Activated CD4-positive, alpha-beta T cell treated with anti-CD3 and anti-CD28 coated beads, Interleukin-2, amount 50 U/mL, for 1 hour (primary cell): ENCODE results near the gene PCGF5.
"Not testable (repeated sequence)": the region's sequence is repeated elsewhere in the genome, so short reads cannot be mapped to it uniquely, and the experiment has no call there.

Source experiments
- DNase-seq: peaks from one replicate; pipeline ENCODE4 v3.0.0-alpha.2; 2020

Gene PCGF5

DNA sequence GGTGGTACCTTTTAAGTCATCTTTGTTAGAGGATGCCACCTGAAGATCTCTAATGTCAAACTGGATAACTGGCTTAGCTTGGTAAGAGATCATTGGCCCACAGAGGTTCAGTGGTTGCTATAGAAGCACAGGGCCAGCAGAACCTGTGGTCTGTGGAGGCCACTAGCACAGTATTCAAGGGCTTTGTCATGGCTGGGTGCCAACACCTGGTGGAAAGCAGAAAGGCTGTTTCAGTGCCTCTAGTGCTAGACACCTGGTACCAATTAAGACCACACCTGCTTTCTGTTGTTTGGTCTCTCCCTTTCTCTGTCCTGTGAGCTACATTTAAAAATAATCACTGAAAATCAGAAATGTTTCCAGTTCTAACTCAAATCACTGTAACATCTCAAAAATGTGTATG is 10.0 kb upstream of the PCGF5 start:
- DNase-seq: peak; percentile 34

- no peak for DNase-seq
Observed at GRCh38 chr10:91211675-91212074, 8.8 kb upstream of the PCGF5 start.

DNA sequence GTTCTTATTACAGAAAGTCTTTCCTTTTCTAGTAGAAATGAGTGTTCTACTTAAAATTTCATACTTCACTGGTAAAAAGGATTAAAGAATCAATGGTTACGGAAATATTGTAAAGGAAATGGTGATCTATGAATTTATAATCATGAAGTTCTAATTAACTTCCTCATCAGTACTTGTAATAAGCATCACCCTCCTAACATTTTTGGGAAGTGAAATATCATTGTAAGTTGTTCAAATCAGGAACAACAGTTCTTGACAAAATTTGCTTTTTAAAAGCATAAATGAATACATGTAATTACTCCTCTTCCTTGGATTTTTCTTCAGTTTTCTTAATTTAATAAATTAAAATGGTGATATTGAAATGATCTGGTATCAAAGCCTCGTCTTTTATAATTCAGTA is 5.6 kb upstream of the PCGF5 start:
- no peak for DNase-seq

GRCh38 chr10:91215384-91215783 is 5.1 kb upstream of the PCGF5 start:
- no peak for DNase-seq

- no peak for DNase-seq
Observed at GRCh38 chr10:91219371-91220193, 881 bp upstream of the PCGF5 start.

DNA sequence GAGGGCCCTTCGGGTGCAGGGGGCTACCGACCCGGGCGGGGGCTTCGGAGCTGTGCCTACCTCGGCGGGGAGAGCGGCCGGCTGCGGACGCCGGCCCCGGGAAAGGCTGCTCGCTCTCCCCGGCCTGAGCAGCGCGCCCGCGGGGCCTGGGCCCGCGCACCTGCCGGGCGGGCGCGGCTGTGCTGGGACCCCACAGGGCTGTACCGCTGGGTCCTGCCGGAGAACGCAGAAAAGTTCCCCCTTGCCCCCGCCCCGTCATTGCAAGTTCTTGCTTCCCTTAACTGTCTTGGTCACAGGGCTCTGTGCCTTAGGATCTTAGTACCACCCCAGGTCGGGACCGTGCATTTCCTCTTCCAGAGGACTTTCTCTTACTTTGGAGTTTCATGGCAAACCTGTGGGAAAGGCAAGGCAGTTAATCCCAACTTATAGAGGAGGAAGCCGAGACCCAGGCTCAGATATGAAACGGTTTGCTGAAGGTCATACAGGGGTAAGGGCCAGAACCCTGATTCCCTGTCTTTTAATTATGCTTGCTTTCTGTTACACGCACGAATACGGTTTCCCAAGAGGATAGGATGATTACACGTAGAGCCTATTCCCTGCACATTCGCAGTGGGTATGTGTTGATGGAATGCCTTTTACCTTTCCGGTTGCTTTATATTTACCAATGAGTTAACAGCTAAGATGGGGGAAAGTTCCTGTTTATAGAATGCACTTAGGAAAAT is 652 bp downstream of the PCGF5 start:
- peak; percentile 18 for DNase-seq

DNA sequence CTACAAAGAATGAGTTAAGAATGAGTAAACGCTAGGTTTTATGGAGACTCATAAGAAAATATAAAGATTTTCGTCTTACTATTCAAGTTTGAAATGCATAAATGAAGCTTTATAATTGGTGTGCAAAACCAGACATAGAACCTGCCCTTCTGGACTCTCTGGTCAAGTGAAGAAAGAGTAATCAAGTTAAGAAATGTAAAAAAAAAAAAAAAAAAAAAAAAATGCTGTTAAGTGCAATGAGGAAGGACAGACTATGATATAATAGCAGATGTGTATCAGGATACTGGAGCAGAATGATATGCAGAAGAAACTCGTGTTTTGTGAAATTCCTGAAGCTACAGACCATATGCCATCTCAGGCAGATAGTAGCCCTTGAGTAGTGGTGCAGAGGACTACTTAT is 5.6 kb downstream of the PCGF5 start:
- no peak for DNase-seq

DNA sequence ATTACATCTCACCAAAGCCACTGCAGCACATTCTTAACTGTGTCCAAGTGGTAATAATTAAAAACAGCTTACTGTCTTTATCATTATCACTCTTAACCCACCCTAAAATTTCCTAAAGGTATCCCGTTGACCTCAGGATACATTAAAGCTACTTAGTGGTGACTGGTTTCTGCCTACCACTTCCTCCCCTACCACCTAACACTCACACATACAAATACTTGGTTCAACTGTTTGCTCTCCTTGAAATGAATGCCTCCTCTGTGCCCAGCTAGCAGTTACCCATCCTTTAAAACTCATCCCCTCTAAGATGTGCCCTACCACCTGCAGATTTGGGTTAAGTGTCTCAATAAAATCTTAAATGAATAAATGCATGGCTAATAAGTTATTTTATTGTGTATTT is 7.1 kb downstream of the PCGF5 start:
- no peak for DNase-seq

DNA sequence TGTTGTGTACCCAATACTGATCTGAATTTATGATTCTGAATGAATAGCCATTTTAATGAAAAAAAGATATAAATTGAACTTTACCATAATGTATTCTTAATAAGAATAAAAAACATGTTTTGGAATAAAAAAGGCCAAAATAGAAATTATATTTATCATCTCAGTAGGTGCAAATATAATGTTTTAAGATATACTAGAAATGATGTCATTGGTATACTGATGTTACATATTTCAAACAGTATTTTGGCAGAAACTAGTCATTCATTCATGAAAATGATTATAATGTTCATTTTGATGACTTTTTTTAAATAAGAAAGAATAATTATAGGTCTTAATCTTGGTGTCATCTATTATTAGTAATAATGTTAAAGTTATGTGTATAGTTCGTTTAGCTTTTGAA is 9.2 kb downstream of the PCGF5 start:
- DNase-seq: no peak

DNA sequence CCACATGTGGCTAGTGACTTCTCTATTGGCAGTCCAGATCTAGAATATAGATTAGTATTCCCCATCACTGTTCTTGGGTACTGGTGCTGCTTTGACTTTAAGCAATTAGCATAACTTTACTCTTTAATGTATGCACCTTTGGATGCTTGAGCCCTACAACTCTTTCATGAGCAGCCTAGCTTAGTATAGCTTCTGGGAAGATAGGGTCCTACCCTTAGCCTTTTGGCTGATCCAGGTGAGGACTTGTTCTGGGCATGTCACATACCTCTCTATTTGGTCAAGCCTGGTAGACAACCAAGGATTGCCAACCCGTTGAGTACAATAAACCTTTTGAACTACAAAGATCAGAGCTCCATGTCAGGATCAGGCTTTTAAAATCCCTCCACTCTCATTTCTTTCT is 17.7 kb downstream of the PCGF5 start:
- DNase-seq: no peak

DNA sequence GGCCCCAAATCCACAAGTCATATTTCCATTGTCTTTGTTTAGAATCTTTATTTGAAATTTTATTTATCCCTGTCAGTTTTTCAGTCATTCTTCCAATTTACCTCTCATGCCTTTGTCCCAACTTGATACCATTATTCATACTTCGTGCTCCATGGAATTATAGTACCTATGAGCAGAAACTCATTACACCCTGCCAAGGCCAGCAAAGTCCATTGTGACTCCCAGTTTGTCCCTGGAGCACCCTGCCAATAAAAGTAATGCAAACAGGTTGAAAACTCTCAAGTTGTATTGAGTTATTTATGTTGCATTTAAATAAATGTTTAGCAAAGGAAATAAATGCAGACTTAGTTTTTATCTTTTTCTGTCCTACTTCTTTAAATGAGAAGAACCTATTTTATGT is 19.3 kb downstream of the PCGF5 start:
- DNase-seq: no peak

- no peak for DNase-seq
Observed at GRCh38 chr10:91242940-91243339, 22.5 kb downstream of the PCGF5 start.

DNA sequence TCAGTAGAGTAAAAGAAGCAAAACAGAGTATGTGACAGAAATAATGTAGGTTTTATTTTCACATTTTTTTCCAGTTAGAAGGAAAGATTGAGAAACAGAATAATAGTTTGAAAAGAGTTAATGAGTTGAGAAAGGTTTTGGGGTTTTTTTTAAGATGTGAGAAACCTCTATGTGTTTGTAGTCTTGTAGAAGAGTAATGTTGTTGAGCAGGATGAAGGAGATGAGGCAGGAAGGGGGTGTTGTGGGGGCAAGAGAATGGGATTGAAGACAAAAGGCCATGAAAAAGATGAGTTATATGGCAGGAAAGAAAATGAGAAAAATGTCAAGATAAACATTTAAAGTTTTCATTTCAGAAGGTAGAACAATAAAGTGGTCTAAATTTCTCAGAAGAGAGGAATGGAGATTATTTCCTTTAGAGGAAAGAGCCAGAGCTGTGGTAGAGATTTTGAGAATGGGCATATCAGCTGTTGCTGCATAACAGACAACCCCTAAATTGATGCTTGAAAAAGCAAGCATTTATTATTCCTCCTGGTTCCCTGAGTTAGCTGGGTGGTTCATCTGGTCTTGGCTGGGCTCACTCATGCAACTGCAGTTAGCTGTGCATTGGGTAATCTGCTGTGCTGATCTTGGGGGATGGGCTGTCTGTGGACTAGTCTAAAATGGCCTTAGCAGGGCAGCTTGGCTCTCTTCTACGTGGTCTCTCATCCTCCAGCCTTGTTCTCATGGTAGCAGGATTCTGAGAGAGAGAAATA is 27.1 kb downstream of the PCGF5 start:
- no peak for DNase-seq

- DNase-seq: no peak
Observed at GRCh38 chr10:91249700-91250099, 29.2 kb downstream of the PCGF5 start.

DNA sequence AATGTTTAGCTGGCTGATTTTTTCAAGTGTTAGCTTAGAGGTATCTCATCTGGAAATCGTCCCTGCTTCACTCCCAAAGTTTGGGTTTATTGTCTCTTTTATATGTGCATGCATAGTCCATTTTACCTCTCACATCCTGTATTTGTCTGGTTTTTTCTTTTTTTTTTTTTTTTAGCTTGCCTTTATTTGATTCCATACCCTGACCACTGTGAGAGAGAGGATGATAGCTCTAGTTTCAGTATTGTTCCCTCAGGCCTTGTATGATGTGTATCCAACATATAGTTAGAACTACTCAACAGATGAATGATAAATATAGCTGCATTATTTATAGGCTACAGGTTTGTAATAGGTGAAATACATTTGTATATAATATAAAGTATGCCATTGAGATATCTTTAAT is 29.9 kb downstream of the PCGF5 start:
- no peak for DNase-seq

GRCh38 chr10:91251430-91252056 is 31.1 kb downstream of the PCGF5 start:
- DNase-seq: peak; percentile 43

DNA sequence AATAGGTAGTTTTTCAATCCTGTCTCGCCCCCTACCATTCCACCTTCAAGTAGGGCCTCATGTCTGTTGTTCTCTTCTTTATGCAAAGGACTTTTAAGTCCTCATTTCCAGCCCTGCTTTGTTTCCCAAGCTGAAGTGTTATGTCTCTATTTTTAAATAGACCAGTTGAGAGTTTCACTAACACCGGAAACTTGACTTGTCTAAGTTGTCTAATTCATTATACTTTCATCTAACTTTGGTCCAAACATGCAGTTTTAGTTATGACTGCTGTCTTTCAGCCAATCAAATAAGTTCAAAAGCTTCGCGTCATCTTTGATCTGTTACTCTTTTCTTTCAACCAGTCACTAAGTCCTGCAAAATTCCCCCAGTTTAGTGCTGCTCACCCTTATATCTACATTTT is 32.8 kb downstream of the PCGF5 start:
- DNase-seq: no peak

- no peak for DNase-seq
Observed at GRCh38 chr10:91257310-91257709, 36.8 kb downstream of the PCGF5 start.

DNA sequence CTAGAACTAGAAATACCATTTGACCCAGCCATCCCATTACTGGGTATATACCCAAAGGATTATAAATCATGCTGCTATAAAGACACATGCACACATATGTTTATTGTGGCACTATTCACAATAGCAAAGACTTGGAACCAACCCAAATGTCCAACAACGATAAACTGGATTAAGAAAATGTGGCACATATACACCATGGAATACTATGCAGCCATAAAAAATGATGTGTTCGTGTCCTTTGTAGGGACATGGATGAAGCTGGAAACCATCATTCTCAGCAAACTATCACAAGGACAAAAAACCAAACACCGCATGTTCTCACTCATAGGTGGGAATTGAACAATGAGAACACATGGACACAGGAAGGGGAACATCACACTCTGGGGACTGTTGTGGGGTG is 40.0 kb downstream of the PCGF5 start:
- DNase-seq: not testable (repeated sequence)

GRCh38 chr10:91271886-91272285 is 51.4 kb downstream of the PCGF5 start:
- no peak for DNase-seq

DNA sequence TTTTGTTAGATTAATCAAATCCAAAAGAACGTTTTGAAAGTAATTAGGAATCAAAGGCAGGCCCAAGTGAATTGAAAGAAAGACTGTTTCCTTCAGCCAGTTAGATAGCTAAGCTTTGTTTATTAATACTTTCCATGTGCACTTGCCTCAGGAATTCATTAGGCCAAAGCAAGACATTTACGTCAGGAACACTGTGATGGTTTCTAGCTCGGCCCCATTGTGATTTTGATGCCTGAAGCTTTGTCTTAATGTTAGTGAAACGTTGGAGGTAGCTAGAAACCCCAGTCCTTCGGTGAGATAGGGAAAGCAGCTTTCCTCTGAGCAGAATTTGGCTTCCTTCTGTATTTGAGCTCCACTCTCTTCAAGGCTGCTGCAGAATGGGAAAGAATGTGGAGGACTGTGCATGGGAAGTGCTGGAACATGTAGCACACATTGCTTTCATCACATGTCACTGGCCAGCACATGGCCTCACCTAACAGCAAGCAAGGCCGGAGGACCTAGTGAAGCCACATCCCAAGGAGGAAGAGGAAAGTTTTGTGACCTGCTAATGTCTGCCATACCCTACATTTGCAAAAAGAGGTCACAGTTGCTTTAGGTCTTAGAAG is 64.1 kb downstream of the PCGF5 start:
- DNase-seq: no peak

GRCh38 chr10:91286572-91286971 is 66.1 kb downstream of the PCGF5 start:
- no peak for DNase-seq

DNA sequence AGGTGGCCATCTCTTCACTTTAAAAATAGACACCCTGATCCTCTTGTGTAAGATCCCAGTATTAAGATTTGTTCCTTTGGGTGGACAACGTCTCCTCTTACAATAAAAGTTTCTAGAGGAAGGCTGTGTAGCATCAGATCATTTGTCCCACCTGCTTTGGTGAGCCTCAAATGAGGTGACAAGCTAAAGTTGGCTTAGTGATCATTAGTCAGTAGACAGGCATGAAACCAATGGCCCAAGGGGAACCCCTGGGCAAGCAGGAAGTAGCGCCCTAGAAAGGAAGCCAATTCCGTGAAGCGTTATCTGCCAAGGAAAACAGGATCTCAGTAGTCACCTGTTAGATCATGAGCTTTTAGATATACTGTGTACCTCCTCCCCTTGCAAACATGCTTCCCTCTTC is 66.8 kb downstream of the PCGF5 start:
- DNase-seq: no peak
